ENCODE measurements around the gene TBC1D22A. TPM values are rescaled to one million over a fixed set of nuclear protein-coding genes. Genes with fewer than 3 reads are reported as not detected.
"Not testable (repeated sequence)": the region's sequence is repeated elsewhere in the genome, so short reads cannot be mapped to it uniquely, and the experiment has no call there.

Gene TBC1D22A
- total RNA-seq, 4 donors from 2014 or later, result 31.2 to 111 (median 41.8) TPM

GRCh38 chr22:47115518-47115890 lies 353.1 kb downstream of the TBC1D22A start:
- in situ Hi-C loops (cut with MboI; ENCODE audit: low pct_ligation_motif_present in 1 of 4, low pct_unique_long_range_greater_than_20kb in 1 of 4, low sequenced_read_pairs in 3 of 4), result no loop called here
- Histone ChIP-seq H3K4me3 (no peak overlapping the region), H3K27ac (no peak overlapping the region), H3K27me3 (no peaks in the 10 kb centered on the region), H3K36me3 (no peaks in the 10 kb centered on the region), H3K4me1 (no peaks in the 10 kb centered on the region), H3K9me3 (no peaks in the 10 kb centered on the region)
- TF ChIP-seq CTCF (IDR thresholded peaks at IDR 0.05), result no peak
- TF ChIP-seq EP300 (IDR thresholded peaks at IDR 0.05; ENCODE audit: low read depth), result no peak
- no peak for TF ChIP-seq POLR2A (IDR thresholded peaks at IDR 0.05)
- TF ChIP-seq POLR2AphosphoS5 (IDR thresholded peaks at IDR 0.05), result no peak
- WGBS, 2 donors (ENCODE audit: low coverage in 1 of 2), result 93% methylated on average over 14 of the region's 14 CpGs; no CpG with 5 or more reads in 1 of the 2 donors
- intact Hi-C loops (cut with DNase I; ENCODE audit: low total_unique reads), result no loop called here
- no peak for DNase-seq

- WGBS, 2 donors (ENCODE audit: low coverage in 1 of 2), result 90% methylated on average over 13 of the region's 13 CpGs; no CpG with 5 or more reads in 1 of the 2 donors
- Histone ChIP-seq H3K4me3 (no peak overlapping the region), H3K27me3 (no peaks in the 10 kb centered on the region), H3K36me3 (no peaks in the 10 kb centered on the region), H3K9me3 (no peaks in the 10 kb centered on the region), H3K4me1 (no peaks in the 10 kb centered on the region), H3K27ac (no peak overlapping the region)
- TF ChIP-seq POLR2AphosphoS5 (IDR thresholded peaks at IDR 0.05), result no peak
- TF ChIP-seq CTCF (IDR thresholded peaks at IDR 0.05), result no peak
- TF ChIP-seq POLR2A (IDR thresholded peaks at IDR 0.05), result no peak
- TF ChIP-seq EP300 (IDR thresholded peaks at IDR 0.05; ENCODE audit: low read depth), result no peak
- intact Hi-C loops (cut with DNase I; ENCODE audit: low total_unique reads) (no loop called here), in situ Hi-C loops (cut with MboI; ENCODE audit: low pct_ligation_motif_present in 1 of 4, low pct_unique_long_range_greater_than_20kb in 1 of 4, low sequenced_read_pairs in 3 of 4) (no loop called here)
- no peak for DNase-seq
These were observed 353.5 kb downstream of the TBC1D22A start for GRCh38 chr22:47115921-47116320.

DNA sequence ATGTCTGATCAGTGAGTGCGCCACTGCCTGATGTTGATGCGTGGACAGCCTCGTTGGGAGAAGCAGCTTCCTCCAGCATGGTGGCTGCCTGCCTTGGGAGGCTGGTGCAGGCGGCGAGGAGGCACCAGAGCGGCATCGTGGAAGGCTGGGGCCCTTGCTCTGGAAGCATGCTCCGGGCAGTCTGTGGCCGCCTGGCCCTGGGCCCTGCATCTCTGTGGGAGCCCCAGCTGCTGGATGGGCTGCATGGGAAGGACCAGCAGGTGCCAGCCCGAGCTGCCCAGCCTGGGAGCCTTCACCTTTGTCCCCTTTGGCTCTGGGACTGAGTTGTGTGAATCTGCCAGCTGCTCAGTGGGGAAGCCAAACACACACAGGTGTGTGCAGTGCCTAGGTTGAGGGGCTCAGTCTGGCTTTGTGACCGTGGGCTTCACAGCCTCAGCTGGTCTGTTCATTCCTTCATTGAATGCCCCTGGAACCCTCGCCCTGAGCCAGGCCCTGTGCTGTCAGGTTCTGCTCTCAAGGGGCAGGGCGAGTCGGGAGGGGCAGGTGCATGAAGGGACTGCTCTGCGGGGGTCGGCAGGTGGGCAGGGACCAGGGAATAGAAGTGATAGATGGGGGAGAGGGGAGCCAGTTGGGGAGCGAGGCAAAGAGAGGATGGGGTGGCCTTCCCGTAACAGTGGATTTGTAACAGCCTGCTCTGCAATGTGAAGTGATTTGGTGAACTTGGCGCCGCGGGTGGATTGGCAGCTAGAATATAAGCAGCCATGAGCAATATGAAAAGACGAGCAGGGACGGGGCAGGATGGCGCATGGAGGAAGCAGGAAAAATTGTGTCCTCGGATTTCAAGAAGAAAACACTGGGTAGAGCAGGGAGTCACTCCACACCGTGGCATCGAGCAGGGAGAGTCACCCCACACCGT lies 354.2 kb downstream of the TBC1D22A start:
- intact Hi-C loops (cut with DNase I; ENCODE audit: low total_unique reads) (no loop called here), in situ Hi-C loops (cut with MboI; ENCODE audit: low pct_ligation_motif_present in 1 of 4, low pct_unique_long_range_greater_than_20kb in 1 of 4, low sequenced_read_pairs in 3 of 4) (no loop called here)
- Histone ChIP-seq H3K9me3 (no peaks in the 10 kb centered on the region), H3K27ac (no peak overlapping the region), H3K4me1 (no peaks in the 10 kb centered on the region), H3K4me3 (no peak overlapping the region), H3K36me3 (no peaks in the 10 kb centered on the region), H3K27me3 (no peaks in the 10 kb centered on the region)
- TF ChIP-seq EP300 (IDR thresholded peaks at IDR 0.05; ENCODE audit: low read depth) (no peak), POLR2A (IDR thresholded peaks at IDR 0.05) (no peak), CTCF (IDR thresholded peaks at IDR 0.05) (no peak), POLR2AphosphoS5 (IDR thresholded peaks at IDR 0.05) (no peak)
- no peak for DNase-seq
- WGBS, 2 donors (ENCODE audit: low coverage in 1 of 2), result 94% methylated on average over 28 of the region's 28 CpGs; no CpG with 5 or more reads in 1 of the 2 donors

- DNase-seq; H3K4me3 ChIP-seq; in situ Hi-C loops (cut with MboI; ENCODE audit: low pct_ligation_motif_present in 1 of 4, low pct_unique_long_range_greater_than_20kb in 1 of 4, low sequenced_read_pairs in 3 of 4); H3K27ac ChIP-seq; H3K4me1 ChIP-seq; intact Hi-C loops (cut with DNase I; ENCODE audit: low total_unique reads); H3K36me3 ChIP-seq; H3K27me3 ChIP-seq; H3K9me3 ChIP-seq: not testable (repeated sequence)
- WGBS, 2 donors (ENCODE audit: low coverage in 1 of 2), result 96 to 100% methylated on average over 1 to 13 of the region's 18 CpGs
These were observed 355.0 kb downstream of the TBC1D22A start for GRCh38 chr22:47117442-47117841.

Measured in transverse colon (tissue), 4 donors.